GM21447 (cell line): ENCODE data around the gene MINDY4.
"Not testable (repeated sequence)": the region's sequence is repeated elsewhere in the genome, so short reads cannot be mapped to it uniquely, and the experiment has no call there.

ENCODE experiments used
- ATAC-seq: cut with Tn5 transposase; IDR thresholded peaks from one replicate; pipeline ENCODE4 v1.9.1; 2021; ENCODE audit not compliant: unreplicated experiment

MINDY4 gene

DNA sequence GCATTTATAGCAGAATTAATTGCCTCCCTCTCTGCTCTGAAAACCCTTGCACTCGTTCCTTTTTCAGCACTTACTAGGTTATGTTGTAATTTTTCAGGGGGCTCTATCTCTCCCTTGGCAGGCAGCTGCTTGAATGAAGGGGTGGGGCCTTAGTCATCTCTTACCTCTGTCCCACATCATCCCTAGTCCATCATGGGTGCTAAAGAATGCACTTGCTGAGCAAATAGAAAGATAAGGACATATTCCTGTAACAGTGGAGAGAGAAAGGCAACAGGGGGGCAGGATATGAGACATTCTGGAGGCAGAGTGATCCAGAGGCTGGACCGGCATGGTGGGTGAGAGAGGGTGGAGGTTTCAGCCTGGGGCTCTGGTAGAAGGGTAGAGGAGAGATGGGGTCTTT is 60.0 kb downstream of the MINDY4 start:
- no peak for ATAC-seq

DNA sequence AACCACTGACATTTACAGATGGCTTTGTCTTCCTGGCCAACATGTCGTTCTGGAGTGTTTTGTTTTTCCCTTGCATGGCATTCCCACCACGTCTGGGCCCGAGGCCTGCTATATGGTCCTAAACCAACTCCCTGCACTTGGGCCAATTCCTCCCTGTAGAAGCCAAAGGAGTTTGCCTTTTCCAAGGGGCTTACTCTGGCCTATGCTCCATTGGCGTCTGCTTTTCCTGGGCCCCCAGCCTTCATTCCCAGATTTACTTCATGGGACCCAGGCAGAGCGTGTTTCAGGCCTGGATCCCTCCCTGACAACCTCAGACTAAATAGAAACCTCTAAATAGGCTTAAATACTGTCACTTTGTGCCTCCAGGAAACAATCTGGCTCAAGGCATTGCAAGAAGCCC is 60.7 kb downstream of the MINDY4 start:
- ATAC-seq, result no peak

DNA sequence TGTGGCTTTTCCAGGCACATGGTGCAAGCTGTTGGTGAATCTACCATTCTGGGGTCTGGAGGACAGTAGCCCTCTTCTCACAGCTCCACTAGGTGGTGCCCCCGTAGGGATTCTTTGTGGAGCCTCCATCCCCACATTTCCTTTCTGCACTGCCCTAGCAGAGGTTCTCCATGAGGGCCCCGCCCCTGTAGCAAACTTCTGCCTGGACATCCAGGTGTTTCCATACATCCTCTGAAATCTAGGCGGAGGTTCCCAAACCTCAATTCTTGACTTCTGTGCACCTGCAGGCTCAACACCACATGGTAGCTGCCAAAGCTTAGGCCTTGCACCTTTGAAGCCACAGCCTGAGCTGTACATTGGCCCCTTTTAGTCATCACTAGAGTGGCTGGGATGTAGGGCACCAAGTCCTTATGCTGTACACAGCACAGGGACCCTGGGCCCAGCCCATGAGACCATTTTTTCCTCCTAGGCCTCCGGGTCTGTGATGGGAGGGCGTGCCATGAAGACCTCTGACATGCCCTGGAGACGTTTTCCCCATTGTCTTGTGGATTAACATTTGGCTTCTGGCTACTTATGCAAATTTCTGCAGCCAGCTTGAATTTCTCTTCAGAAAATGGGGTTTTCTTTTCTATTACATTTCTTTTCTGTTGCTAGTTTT is 62.9 kb downstream of the MINDY4 start:
- ATAC-seq, result not testable (repeated sequence)

DNA sequence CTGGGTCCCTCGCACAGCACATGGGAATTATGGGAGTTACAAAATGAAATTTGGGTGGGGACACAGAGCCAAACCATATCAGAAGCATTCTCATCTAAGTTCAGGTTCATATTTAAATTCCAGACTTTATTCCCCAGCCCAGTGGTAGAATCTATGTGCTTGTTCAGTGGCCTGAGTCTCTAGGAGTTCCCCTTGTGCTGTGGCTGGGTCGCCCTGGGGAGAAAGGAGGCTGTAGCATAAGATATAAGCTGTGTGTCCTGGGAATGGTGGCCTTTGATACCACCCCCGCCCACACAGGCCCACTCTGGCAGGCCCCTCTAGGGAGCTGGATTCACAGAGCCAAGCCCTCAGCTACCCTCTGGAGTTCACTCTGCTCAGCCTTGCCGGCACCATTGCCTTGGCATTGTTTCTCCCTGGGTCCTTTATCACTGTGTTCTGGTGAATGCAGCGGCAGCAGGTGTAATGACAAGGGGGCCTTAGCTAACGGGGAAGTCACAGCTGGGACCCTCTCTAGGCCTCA is 64.2 kb downstream of the MINDY4 start:
- no peak for ATAC-seq

DNA sequence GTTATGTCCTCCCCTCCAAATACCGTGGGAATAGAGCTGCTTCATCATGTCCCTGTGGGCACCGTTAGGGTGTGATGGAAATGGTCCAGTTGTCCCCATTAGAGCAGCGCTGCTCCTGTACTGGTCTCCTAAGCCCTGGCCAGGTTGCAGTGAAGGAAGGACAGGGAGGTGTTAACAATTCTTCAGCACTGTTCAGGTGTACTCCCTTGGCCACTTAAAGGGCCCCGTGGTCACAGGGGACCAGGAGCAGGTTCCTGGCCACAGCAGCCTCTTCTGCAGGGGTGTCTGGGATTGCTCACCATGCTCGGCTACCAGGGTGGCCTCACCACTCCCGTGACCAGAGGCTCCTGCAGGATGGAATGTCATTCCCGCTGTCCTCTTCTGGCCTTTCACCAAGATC is 65.8 kb downstream of the MINDY4 start:
- no peak for ATAC-seq

DNA sequence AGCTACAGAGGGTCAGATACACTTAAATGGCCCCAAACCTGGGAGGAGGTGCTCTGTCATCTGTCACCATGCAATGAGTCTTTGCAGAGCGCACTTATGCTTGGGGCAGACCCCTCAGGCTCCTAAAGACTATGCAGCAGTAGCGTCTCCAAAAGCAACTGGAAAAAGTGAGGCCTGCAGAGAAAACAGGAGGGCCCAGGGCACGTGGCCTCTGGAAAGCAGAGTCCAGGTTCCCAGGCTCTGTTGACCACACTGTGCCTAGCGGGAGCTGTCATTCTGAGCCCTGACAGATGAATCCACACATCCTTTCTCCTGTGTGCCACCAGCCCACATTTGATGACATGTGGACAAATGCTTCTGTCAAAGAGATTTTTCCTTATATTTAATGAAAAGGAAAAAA is 66.4 kb downstream of the MINDY4 start:
- no peak for ATAC-seq

DNA sequence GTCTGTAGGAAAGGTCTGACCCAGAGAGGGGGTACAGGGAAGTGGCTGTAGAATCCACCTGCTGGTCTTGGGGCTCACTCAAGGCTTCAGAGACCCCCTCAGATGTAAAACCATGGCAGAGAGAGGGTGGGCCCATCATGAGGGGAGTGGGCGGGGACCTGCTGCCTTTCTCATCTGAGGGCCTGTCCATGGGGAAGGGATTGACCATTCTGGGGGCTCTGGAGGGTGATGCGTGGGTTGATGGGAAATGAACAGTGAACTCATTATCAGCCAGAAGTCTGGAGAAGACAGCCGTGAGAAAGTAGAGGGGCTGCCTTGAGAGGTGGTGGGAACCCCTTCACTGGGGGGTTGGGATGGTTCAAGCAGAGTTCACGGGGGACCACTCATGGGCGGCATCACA is 66.8 kb downstream of the MINDY4 start:
- ATAC-seq, result no peak

DNA sequence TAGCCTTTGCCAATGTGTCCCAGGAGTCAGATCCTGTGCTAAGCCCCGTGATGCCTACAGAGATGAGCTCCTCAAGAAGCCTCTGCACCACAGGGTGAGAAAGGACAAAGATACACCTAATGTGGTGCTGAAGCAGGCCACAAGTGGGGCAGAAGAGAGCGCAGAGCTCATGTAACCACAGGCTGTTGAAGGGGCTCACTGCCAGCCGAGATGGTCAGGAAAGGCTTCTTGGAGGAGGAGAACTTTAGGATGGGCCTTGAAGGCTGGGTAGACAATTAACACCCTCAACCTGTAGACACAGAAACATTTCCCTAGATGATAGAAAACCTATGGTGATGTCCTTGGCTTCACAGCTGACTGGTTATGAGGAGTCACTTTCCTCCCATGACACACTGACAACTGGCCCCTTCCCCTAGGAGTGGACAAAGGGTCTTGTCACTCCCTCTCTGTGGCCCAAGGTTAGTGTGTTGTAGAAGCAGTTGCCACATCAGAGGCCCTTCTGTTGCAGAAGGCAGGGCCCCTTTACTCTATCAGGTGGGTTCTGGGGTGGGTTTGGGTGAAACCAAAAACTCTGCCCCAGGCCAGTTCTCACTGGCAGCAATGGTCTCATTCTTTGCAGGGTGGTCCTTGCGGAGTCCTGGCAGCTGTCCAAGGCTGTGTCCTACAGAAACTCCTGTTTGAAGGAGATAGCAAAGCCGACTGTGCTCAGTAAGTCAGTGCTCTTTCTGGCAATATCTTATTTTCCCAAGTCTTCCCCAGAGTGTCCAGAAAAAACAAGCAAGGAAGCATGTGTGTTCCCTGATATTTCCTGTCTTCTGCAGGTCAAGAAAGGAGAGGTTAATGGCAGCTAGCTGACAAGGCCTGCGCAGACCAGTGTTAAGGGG is 69.2 kb downstream of the MINDY4 start:
- no peak for ATAC-seq

DNA sequence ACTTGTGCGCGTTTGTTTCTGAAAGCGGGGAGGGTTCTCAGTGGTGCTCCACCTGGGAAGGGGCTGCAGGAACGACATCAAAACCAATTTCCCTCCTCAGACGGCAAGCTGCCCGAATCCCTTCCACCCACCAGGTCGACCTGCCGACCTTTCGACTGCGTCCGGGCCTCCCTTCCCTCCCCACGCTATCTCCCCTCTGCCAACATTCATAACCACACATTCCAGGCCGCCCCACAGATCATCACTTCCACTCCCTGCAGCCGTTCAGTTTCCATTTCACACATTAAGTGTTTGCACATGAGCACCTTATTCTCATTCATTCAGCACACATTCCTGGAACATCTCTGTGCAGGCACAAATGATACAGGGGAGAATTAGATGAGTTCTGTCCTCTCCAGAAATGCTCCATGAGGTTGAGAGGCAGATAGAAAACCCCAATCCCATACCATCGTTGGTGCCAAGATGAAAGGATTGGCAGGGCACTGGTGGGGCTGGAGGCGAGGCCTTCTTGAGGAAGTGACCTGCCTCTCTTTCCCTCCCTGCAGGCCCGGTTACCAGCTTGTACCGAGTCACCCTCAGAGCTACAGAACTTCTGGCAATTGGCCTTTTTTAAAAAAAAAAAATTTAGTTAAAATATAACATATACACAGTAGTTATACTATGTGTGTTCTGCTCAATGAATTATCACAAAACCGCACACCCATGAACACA is 70.0 kb downstream of the MINDY4 start:
- ATAC-seq, result no peak

DNA sequence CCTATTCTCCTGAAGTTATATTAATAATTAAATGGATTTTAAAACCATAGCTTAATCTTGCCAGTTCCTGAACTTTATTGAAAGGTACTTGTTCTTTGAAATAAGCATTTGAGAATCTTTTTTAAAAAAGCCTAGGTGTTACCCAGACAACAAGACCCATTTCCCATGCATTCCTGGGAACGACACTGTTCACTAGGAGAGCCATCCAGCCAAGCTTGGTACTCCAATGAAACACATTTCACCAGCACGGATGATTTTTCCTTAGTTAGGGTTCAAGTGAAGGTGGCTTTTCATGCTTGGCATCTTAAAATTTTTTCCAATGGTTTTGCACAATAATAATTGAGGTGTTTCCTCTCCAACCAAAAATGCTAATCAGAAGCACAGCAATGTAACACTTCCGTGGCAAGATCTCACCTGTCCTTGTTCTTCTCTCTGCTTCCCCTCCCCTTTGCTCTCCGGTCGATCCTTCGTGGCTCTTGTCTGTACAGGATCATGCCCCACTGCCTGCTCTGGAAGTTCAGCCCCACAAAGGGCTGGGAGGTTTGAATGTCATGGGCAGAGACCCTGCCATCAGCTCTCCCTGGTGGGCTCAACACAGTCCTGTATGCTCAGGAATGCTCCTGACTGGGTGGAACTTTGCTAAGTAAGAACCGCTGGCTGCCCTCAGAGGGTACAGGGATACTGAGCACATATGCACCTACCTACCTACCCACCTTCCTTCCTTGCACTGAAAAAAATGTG is 70.8 kb downstream of the MINDY4 start:
- no peak for ATAC-seq

DNA sequence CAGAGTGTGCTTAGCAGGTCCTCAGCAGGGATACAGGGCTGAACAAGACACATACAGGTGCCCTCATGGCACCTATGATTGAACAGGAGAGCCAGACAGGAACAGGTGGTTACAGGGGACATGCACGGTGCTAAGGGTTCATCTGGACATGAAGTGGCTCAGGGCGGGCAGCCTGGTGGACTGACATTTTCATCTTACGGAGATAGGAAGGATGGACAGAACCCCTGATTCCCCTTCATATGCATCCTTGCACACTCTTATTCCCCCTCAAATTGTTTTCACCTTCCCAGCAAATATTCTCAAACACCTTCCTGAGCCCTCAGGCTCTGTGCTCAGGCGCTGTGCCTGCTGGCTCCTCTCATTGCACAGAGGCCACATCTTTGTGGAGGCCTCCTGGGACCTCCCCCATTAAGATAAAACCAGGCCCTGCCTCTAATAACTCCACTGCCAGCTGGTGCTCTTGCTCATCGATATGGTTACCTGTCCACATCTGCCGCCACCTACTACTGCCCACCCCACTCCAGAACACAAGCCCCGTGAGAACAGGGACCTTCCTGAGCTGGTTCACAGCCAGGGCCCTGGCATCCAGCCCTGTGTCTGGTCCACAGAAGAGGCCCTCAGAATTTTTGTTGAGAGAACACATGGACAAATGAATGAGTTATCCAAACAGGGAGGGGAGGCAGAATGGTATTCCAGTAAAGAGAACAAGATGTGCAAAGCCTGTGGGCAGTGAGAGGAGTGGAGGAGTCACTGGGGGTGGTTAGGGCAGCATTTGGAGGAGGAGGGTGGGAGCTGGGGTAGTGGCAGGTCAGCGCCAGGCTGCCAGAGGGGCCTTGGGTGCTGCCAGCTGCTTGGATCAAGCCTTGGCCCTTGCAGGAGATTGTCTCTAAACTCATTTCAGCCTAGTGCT is 71.6 kb downstream of the MINDY4 start:
- ATAC-seq, result no peak

DNA sequence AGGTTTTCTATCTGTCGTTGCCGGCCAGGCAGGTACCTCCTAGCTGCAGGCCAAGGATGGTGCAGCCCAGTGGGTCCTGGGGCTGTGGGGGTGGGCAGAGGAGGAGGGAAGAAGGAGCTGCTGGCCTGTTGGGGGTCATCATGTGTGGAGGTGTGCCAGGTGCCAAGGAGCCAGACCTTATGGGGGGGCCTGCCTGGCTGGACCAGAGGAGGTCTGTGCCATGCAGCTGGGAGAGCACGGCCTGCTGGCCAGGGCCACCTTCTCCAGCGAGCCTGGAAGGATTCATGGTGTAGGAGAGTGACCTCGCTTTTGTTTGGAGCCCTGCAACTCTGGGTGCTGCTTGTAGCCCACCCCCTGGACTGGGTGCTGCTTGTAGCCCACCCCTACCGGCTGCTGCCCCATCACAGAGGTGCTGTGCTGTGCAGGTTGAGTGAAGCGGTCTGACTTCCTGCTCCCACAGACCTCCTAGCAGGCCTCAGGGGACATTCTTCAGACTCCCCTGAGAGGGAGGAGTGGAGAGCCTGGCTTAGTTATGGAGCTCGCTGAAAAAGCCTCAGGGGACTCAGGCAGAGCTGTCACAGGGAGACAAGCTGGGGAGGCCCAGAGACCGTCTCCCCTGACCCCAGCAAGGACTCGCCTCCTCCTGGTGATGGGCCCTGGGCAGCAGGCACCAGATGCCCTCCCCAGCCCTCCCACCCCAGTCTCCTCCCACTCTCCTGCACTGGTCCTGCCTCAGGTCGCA is 72.7 kb downstream of the MINDY4 start:
- ATAC-seq, result no peak

DNA sequence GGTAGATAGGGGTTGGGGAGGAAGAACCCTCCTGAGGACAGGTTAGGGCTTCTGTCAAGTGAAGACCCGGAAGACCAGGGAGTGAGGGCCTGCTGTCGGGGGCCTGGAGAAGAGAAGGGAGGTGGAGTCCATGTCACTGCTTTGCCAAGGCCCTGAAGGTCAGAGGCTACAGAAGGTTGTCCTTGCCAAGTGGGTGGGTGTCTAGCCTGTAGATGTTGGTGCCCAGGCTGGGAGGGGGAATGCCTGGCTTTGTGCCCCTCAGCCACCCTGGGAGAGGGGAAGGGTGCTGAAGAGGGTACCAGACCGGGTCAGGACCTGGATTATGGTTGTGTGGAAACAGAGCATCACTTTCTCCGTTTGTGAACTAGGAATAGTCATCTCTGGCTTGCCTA is 73.3 kb downstream of the MINDY4 start:
- ATAC-seq, result no peak

DNA sequence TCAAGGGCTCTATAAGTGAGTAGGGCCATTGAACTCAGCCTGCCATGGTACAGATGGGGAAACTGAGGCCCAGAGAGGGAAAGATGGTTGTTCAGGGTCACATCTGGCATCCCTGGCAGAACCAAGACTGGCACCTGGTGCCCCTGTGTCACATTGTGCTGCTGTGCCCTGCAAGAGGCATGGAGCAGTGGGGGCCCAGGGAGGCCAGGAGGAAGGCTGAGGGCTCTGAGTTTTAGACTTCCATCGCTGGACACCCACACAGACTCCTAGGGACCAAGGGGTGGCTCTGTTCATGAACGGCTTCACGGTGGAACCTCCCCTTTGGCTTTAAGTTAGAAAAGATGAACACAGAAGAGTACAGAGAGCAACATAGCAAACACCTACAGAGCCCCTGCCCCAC is 73.7 kb downstream of the MINDY4 start:
- no peak for ATAC-seq

DNA sequence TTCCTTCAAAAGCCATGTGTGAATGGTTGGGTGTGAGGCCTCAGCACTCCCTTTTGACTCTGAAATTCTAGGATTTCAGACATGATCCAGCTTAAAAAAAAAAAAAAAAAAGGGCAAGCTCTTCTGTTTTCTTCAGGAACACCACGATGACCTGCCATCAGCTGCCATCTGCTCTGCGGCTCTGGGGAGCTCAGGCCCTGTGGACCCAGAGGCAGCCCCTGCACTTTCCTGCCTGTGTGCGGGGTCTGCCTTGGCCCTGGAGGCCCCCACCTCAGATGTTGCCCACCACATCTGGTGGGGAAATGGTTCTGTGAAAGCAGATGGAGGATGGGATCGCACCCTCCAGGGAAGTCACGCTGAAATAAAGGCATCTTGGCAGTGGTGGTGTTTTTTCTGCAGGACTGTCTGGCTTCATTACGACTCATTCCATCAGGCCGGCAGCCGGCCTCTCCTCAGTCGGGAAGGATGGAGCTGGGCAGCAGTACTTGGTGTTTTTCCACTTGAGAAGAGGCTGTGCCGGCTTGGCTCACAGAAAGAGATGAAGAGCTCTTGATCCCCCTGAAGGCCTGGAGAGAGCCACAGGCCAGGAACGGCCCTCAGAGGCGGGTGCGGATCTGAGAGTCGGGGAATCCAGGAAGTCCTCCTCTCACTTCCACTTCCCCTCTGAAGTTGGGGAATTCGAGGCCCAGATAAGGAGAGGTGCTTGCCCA is 74.4 kb downstream of the MINDY4 start:
- no peak for ATAC-seq

DNA sequence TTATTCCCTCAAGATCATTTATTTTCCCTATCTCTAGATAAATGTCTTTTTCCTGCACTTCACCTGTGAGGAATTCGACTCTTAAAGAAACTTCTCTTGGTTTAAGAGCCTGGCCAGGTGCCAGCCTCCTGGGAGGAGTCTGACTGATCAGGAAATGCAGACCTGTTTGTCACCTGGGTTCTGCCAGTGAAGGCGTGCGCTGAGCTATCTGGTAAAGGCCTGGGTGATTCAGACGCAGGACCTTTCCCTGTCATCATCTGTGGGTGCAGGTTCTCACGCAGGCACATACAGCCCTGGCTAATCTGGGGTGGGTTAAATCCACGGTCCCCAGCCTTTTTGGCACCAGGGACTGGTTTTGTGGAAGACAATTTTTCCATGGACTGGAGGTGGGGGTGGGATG is 75.2 kb downstream of the MINDY4 start:
- ATAC-seq, result no peak

DNA sequence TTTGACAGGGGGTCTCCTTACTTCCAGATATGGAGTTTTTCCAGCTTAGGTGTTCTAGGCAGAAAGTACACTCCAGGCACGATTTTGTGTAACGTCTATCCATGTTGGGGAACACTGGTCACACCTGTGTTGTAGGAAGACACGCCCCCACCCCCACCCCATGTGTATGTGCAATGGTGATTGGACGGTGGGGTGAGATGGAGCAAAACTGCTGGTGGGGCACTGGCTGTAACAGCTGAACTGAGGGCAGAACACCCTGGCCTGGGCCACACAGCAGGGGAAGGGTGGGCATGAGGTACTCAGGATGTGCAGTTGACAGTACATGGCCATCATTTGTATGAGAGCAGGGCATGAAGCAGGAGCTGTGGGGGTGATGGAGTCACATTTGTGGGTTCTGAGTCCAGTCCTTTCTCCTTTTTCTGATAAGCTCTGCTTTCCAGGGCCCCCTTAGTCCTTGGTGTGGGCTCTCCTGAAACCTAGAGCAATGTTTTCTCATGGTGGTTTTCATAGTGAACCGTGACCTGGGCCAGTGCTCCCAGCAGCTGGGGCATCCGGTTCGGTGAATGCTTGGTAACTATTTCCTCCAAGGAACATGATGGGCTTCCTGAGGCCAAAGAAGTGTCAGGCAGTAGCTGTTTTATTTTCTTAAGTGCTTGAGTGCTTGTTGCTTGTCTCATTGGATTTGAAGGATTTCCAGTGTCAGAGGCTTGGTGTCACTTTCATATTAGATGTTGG is 77.1 kb downstream of the MINDY4 start:
- no peak for ATAC-seq

DNA sequence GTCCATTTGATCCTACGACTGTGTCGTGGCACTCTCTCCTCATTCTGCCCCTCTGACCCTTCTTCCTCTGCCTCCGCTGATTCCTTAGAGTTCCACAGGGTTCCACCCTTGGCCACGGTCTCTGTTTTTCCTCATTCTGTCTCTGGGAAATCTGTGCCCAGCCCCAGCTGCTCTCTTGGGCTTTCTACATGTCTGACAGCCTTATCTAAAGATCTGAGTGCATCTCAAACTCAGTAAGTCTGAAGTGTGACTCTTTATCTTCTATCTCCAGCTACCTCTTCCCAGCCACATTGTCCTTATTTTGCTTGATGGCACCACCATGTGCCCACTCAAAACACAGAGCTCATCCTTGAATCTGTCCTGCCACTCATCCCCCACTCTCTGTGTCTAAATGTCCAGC is 78.3 kb downstream of the MINDY4 start:
- no peak for ATAC-seq
